Muscle layer of duodenum (tissue), 2 donors: ENCODE measurements around the gene PARP11.

ENCODE experiments used
- H3K27ac ChIP-seq: one replicate; pipeline ENCODE4 v1.7.0; 2013; ENCODE audit warnings: mild to moderate bottlenecking, low read length
- H3K27me3 ChIP-seq: one replicate; pipeline ENCODE4 v1.7.0; 2013; ENCODE audit warnings: low read depth, mild to moderate bottlenecking, control low read depth, low read length
- H3K36me3 ChIP-seq, 2 donors: one replicate each; pipeline ENCODE4 v1.7.0; 2013; ENCODE audit warnings: low read length in 2 of 2, control low read depth in 1 of 2, mild to moderate bottlenecking in 1 of 2; ENCODE audit not compliant: insufficient read depth in 2 of 2, control insufficient read depth in 1 of 2
- H3K4me1 ChIP-seq, 2 donors: one replicate each; pipeline ENCODE4 v1.7.0; 2013; ENCODE audit warnings: low read length in 2 of 2, mild to moderate bottlenecking in 2 of 2, control low read depth in 1 of 2, moderate library complexity in 1 of 2; ENCODE audit not compliant: insufficient read depth in 2 of 2, control insufficient read depth in 1 of 2
- H3K4me3 ChIP-seq, 2 donors: one replicate each; pipeline ENCODE4 v1.7.0; 2013; ENCODE audit warnings: low read length in 2 of 2, low read depth in 1 of 2, mild to moderate bottlenecking in 1 of 2
- H3K9me3 ChIP-seq, 2 donors: one replicate each; pipeline ENCODE4 v1.7.0; 2013; ENCODE audit warnings: low read length in 2 of 2, control low read depth in 1 of 2, mild to moderate bottlenecking in 1 of 2; ENCODE audit not compliant: control insufficient read depth in 1 of 2
- donor health status: healthy.

Gene PARP11

DNA sequence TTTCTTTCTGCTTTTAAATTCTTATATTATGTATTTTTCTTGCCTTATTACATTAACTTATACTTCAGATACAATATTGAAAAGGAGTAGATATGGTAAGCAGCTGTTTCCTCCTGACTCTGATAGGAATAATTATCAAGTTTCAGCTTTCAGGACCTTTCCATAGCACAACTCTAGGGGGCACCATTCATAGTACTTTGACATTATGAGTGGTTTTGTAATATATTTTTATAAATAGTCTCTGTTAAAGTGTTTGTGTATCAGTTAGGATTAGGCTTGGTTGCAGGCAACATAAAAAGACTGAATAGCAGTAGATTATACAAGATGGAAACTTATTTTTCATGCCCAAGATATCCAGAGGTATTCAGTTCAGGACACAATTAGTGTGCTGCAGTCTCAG, 27.9 kb upstream of the PARP11 start:
- Histone ChIP-seq H3K4me3 (no peak overlapping the region), H3K27me3 (no peaks in the 10 kb centered on the region), H3K9me3 (no peaks in the 10 kb centered on the region), H3K4me1 (no peaks in the 10 kb centered on the region), H3K27ac (no peak overlapping the region), H3K36me3 (no peaks in the 10 kb centered on the region)

DNA sequence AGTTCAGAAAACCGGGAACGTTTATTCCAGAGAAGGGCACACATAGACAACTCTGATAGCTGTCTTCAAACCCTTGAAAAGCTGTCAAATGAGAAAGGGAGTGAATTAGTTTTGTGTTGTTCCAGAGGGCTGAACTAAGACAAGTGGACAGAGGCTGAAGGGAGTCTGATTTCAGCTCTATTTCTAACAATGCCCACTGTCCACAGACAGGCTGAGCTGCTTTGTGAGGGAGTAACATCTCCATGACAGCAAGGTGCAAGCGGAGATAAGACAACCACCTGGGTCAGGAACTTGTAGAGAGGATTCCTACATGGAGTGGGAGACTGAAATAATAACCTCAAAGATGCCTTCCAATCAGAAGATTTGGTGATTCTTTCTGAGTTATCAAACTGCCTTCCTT, 25.6 kb upstream of the PARP11 start:
- H3K27ac ChIP-seq, result no peak overlapping the region
- H3K4me1 ChIP-seq, result no peaks in the 10 kb centered on the region

DNA sequence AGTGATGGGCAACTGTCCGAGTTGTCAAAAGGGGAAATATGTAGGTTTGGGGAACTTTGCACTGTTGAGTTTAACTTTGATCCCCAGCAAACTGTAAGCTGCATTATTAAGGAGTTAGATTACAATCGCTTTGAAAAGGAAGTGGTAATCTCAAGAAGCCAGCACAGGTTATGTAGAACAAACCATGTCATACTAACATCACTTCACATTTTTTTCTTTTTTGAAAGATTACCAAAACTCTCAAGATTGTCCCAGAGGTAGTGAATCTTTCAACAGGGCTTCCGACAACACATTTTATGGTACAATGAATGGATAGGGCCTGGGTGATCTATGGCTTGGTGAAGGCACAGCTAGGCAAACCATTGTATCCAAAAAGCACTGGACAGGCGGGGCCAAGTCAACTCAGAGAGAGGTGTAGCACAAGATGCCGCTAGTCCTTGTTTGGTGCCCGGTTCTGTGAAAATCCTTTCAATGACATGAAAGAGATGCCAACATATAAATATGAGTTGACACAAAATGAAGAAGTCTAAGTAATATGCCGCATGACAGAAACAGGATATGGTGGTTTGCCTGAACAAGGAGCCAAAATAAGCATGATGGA, 24.3 kb upstream of the PARP11 start:
- Histone ChIP-seq H3K4me3 (no peak overlapping the region), H3K4me1 (no peaks in the 10 kb centered on the region), H3K36me3 (no peaks in the 10 kb centered on the region), H3K9me3 (no peaks in the 10 kb centered on the region), H3K27ac (peak overlapping the region; percentile 50), H3K27me3 (no peaks in the 10 kb centered on the region)

More for the DNA sequence above, 25.6 kb upstream of the PARP11 start:
- Histone ChIP-seq H3K4me3 (no peak overlapping the region), H3K9me3 (no peaks in the 10 kb centered on the region), H3K27me3 (no peaks in the 10 kb centered on the region), H3K36me3 (no peaks in the 10 kb centered on the region)

DNA sequence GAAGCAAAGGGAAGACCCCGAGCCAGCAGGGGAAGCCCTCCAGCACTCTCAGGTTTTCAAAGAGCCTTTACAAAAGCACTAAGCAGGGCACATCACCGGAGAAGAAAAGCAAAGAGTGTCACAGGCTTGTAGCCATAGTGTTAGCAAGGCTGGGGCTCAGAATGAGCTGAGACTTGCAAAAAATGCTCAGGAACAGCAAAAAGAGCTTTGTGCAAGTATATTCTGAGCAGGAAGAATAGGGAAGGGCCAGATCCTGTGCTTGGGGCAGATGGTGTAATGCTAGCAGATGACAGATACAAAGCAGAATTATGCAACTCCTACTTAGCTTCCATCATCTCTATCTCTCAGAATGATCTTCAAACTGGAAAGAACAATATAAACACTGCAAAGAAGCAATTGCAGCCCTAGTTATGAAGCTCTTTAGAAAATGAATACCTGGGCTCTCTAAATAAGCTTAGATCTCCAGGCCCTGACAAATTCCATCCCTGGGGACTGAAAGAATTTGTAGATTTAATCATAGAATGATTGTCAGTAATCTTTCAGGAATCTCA, 23.7 kb upstream of the PARP11 start:
- Histone ChIP-seq H3K36me3 (no peaks in the 10 kb centered on the region), H3K27ac (peak overlapping the region; percentile 50), H3K4me3 (no peak overlapping the region)

DNA sequence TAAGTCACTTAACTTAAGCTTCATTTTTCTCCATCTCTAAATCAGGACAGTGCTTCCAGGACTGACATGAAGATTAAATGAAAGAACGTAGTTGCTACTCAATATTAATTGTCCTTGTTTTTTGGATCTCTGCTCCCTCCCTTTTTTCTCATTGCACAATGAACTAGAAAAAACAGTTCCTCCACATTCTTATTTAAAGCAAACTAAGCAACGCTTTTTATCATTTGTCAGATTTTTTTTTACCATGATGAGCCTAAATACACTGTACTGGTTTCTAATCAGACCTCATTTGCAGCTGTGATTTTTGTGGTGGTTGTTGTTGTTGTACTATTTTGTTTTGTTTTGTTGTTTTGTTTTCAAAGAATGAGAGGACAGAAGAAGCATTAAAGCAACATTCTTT, 23.2 kb upstream of the PARP11 start:
- no peaks in the 10 kb centered on the region for H3K36me3 ChIP-seq
- H3K9me3 ChIP-seq, result no peaks in the 10 kb centered on the region
- no peaks in the 10 kb centered on the region for H3K4me1 ChIP-seq
- peak overlapping the region; percentile 27 for H3K27ac ChIP-seq
- no peak overlapping the region for H3K4me3 ChIP-seq
- no peaks in the 10 kb centered on the region for H3K27me3 ChIP-seq

More for the DNA sequence above, 23.7 kb upstream of the PARP11 start:
- Histone ChIP-seq H3K27me3 (no peaks in the 10 kb centered on the region), H3K4me1 (no peaks in the 10 kb centered on the region), H3K9me3 (no peaks in the 10 kb centered on the region)

DNA sequence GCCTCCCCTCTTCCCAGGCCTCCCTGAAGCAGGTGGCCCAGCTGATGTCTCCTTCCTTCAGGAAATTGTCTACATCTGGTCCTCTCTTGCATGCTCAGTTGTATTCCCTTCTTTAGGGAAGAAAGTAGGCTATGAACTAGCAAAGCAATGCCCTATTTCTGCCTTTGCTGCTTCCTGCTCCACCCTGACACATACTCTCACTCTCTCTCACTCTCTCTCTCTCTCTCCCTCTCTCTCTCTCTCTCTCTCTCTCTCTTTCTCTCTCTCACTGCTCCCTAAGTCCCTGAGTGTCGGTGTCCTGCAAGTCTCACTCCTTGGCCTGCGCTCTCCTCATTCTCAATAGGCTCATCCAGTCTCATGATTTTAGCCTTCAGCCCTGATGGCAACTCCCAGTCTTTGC, 19.4 kb upstream of the PARP11 start:
- no peaks in the 10 kb centered on the region for H3K9me3 ChIP-seq
- no peaks in the 10 kb centered on the region for H3K4me1 ChIP-seq
- H3K27me3 ChIP-seq, result no peaks in the 10 kb centered on the region
- no peak overlapping the region for H3K4me3 ChIP-seq
- H3K27ac ChIP-seq, result no peak overlapping the region
- no peaks in the 10 kb centered on the region for H3K36me3 ChIP-seq

DNA sequence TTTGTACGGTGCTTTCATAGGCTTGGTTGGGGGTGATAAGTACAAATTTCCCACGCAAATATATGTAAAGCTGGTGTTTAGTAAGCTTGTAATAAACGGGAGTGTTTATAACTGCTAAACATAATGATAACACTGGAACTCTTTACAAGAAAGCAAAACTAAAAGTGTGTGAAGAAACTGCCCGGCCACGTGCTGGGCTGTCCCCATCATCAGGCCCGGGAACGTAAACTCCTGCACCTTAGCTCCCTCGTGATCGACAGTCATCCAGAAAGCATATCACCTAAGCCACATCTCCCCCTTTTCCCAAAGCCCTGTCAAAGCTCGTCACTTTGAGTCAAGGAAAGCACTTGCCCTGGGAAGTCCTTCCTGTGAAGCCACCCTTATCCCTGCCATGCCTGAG, 18.0 kb upstream of the PARP11 start:
- H3K9me3 ChIP-seq, result no peaks in the 10 kb centered on the region

DNA sequence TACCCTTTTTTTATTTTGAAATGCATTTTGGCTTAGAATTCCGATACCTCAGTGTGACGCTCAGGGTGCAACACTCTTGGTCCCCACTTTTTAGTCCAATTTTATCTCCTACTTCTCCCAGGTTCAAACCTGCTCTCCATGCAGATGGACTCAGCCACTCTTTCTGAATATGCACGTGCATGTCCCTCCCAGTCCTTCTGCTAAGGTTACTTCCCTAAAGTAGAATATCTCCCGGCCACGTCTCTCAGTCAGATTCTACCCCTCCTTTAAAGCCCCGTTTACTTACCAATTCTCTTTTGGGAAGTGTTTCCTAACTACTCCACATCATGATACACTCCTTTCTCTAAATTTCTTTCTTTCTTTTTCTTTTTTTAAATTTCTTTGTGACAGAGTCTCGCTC, 15.5 kb upstream of the PARP11 start:
- Histone ChIP-seq H3K9me3 (no peaks in the 10 kb centered on the region), H3K27ac (no peak overlapping the region), H3K4me3 (no peak overlapping the region), H3K4me1 (no peaks in the 10 kb centered on the region), H3K36me3 (no peaks in the 10 kb centered on the region), H3K27me3 (no peaks in the 10 kb centered on the region)

More for the DNA sequence above, 18.0 kb upstream of the PARP11 start:
- Histone ChIP-seq H3K27ac (no peak overlapping the region), H3K36me3 (no peaks in the 10 kb centered on the region), H3K4me1 (no peaks in the 10 kb centered on the region), H3K4me3 (no peak overlapping the region), H3K27me3 (no peaks in the 10 kb centered on the region)

DNA sequence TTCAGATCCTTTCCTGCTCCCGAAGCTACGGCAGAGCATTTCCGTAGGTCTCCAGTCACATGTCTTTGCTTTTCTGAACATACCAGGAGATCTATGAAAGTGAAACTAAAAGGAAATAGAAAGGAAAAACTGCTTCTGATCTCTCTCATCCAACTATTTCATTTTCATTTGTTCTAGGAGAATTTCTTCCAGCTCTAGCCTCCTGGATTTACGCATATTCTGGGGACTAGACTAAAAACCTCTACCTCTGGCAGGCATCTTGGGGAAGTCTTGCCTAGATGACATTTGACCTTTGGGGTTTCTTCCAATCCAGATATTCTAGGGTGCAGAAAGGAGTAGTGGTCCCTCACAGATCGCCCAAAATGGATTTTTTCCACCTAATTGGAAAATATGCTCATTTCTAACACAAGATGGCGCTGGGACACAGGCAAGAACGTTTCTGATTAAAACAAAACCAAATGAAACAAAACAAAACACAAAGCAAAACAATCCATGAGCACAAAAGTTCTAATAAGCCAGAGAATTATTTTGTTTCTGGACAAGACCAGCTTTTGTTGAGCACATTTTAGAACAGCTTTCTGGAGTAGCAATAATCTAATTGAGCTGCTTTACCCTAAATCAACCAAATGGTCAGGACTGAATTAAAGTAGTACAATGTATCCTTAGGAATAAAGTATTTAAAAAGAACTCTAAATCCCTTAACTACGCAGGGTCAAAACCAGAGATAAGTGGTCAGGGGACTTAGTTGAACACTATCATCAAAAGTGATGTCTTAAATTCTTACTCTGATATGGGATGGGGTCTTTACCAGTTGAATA, 12.3 kb upstream of the PARP11 start:
- no peaks in the 10 kb centered on the region for H3K4me1 ChIP-seq
- H3K27ac ChIP-seq, result peak overlapping the region; percentile 77
- H3K27me3 ChIP-seq, result no peaks in the 10 kb centered on the region
- no peaks in the 10 kb centered on the region for H3K36me3 ChIP-seq
- H3K4me3 ChIP-seq, result peak overlapping the region; percentile 53 to 65
- H3K9me3 ChIP-seq, result no peaks in the 10 kb centered on the region

DNA sequence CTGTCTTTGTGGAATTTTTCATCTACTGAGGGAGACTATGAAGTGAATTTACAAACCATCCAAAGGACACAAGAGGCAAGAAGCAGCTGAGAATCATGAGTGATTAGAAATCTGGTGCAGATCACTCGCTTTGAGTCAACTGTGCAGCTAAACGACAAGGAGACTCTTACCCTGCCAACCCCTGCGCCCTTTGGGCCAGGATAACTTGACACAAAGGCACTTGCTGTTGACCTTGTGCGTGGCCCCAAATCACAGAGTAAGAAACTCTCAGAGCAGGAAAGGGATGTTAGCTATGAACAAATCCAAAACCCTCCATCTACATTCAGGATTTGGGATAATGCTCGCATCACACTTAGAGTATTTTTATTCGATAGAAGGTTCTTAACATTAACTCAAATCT, 11.5 kb upstream of the PARP11 start:
- Histone ChIP-seq H3K4me1 (no peaks in the 10 kb centered on the region), H3K4me3 (peak overlapping the region; percentile 53 to 65), H3K36me3 (no peaks in the 10 kb centered on the region), H3K27ac (peak overlapping the region; percentile 77), H3K9me3 (no peaks in the 10 kb centered on the region), H3K27me3 (no peaks in the 10 kb centered on the region)

DNA sequence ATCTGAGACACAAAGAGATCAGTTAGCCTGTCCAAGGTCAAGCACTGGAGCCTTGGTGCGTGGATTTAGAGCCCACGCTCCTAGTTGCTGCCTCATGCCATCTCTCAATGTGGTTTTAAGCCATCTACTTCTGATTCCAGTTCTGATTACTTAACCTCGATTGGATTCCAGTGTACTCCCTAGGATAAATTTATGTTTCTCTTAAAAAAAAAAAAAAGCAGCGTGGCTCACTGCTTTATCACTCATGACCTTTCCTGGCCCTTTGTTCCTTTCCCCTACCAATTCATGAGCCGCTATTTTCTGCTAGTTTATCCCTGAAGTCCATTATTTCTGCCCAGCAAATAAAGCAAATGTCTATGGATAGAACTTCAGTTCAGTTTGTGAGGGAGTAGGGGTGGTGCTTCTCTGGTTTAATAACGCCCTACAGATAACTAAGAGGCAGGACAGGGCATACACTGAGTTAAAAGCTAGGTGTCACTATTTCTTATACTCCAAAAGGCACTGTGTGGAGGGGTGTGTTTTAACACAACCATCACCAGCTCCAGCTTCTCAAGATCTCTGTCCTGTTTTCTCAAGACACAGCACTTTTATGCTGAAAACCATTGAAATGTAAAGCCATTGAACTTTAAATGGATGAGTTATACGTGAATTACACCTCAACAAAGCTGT, 9.8 kb upstream of the PARP11 start:
- Histone ChIP-seq H3K27ac (no peak overlapping the region), H3K9me3 (no peaks in the 10 kb centered on the region), H3K4me1 (no peaks in the 10 kb centered on the region), H3K27me3 (peaks cover 3% of the 10 kb centered on the region), H3K4me3 (no peak overlapping the region), H3K36me3 (no peaks in the 10 kb centered on the region)
